HG02970 (cell line): ENCODE results near the gene ME1.
"Not testable (repeated sequence)": the region's sequence is repeated elsewhere in the genome, so short reads cannot be mapped to it uniquely, and the experiment has no call there.

Source experiments
- ATAC-seq: cut with Tn5 transposase; IDR thresholded peaks from one replicate; pipeline ENCODE4 v1.9.1; 2021; ENCODE audit warnings: mild to moderate bottlenecking, moderate library complexity, moderate number of reproducible peaks; ENCODE audit not compliant: unreplicated experiment, low FRiP score

ME1 gene

GRCh38 chr6:83365931-83366330 is 64.9 kb downstream of the ME1 start:
- no peak for ATAC-seq

- ATAC-seq, result not testable (repeated sequence)
Measured at GRCh38 chr6:83362349-83362748, 68.5 kb downstream of the ME1 start.

GRCh38 chr6:83359638-83360037 is 71.2 kb downstream of the ME1 start:
- no peak for ATAC-seq

GRCh38 chr6:83354747-83355146 is 76.1 kb downstream of the ME1 start:
- no peak for ATAC-seq

GRCh38 chr6:83352424-83353061 is 78.3 kb downstream of the ME1 start:
- ATAC-seq, result no peak

- ATAC-seq, result no peak
Measured at GRCh38 chr6:83343121-83343520, 87.7 kb downstream of the ME1 start.

- no peak for ATAC-seq
Measured at GRCh38 chr6:83341765-83342164, 89.1 kb downstream of the ME1 start.

- ATAC-seq, result not testable (repeated sequence)
Measured at GRCh38 chr6:83333916-83334315, 96.9 kb downstream of the ME1 start.

- ATAC-seq, result no peak
Measured at GRCh38 chr6:83333500-83333899, 97.4 kb downstream of the ME1 start.

- no peak for ATAC-seq
Measured at GRCh38 chr6:83314693-83315092, 116.2 kb downstream of the ME1 start.

GRCh38 chr6:83313882-83314281 is 117.0 kb downstream of the ME1 start:
- ATAC-seq, result no peak

GRCh38 chr6:83311231-83311630 is 119.6 kb downstream of the ME1 start:
- no peak for ATAC-seq

GRCh38 chr6:83310046-83310445 is 120.8 kb downstream of the ME1 start:
- ATAC-seq, result no peak

GRCh38 chr6:83309344-83309743 is 121.5 kb downstream of the ME1 start:
- ATAC-seq, result no peak

- ATAC-seq, result no peak
Measured at GRCh38 chr6:83308833-83309232, 122.0 kb downstream of the ME1 start.

- ATAC-seq, result no peak
Measured at GRCh38 chr6:83307849-83308248, 123.0 kb downstream of the ME1 start.

GRCh38 chr6:83303426-83303825 is 127.4 kb downstream of the ME1 start:
- ATAC-seq, result no peak

GRCh38 chr6:83294676-83295075 is 136.2 kb downstream of the ME1 start:
- ATAC-seq, result no peak

- peak; percentile 75 for ATAC-seq
Measured at GRCh38 chr6:83292900-83293843, 137.7 kb downstream of the ME1 start.

- not testable (repeated sequence) for ATAC-seq
Measured at GRCh38 chr6:83287298-83287697, 143.6 kb downstream of the ME1 start.

GRCh38 chr6:83285917-83286316 is 144.9 kb downstream of the ME1 start:
- no peak for ATAC-seq

GRCh38 chr6:83273596-83273995 is 157.3 kb downstream of the ME1 start:
- no peak for ATAC-seq
